Uterus (tissue), 2 donors: ENCODE data around the gene DDR2.

Experiments
- POLR2A ChIP-seq, 2 donors: fragments of 450-650 bp; IDR thresholded peaks; one replicate each; pipeline ENCODE4 v1.6.1; 2016; ENCODE audit warnings: antibody characterized with exemption in 2 of 2, mild to moderate bottlenecking in 1 of 2, moderate library complexity in 1 of 2
- TF ChIP-seq, protein P1 (sequence below), 4 experiments: fragments of 200-600 bp in 2 of 4; fragments of 450-650 bp in 2 of 4; sonication (generic) in 2 of 4; IDR thresholded peaks; one replicate each; pipeline ENCODE4 v1.5.1; 2016 to 2019; ENCODE audit warnings: antibody characterized with exemption in 4 of 4, mild to moderate bottlenecking in 2 of 4, moderate library complexity in 1 of 4

DNA sequence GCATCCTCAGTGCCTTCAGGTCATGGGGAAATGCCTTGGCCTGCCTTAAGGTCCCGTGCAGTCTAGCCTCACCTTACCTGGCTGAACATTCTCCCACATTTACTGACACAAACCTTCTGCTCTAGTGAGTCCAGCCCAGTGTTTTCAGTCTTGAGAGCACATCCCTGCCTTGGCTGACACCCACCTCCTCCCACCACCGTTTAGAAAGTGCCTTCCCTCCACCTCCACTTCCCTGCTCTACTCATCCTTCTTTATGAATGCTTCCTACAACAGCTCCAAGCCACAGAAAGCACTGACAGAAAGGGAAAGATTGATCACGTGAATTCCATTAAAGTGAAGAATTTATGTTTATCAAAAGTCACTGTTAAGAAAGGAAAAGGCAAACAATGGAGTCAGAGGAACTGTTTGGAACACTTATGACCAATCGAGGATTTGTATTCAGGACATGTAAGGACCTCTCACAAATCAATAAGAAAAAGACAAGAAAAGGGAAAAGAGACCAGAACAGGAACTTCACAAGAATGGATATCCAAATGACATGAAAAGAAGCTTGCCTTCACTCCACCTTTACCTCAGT lies 59.8 kb downstream of the DDR2 start:
- no peak for TF ChIP-seq POLR2A (IDR thresholded peaks at IDR 0.05)
- TF ChIP-seq, protein P1, sequence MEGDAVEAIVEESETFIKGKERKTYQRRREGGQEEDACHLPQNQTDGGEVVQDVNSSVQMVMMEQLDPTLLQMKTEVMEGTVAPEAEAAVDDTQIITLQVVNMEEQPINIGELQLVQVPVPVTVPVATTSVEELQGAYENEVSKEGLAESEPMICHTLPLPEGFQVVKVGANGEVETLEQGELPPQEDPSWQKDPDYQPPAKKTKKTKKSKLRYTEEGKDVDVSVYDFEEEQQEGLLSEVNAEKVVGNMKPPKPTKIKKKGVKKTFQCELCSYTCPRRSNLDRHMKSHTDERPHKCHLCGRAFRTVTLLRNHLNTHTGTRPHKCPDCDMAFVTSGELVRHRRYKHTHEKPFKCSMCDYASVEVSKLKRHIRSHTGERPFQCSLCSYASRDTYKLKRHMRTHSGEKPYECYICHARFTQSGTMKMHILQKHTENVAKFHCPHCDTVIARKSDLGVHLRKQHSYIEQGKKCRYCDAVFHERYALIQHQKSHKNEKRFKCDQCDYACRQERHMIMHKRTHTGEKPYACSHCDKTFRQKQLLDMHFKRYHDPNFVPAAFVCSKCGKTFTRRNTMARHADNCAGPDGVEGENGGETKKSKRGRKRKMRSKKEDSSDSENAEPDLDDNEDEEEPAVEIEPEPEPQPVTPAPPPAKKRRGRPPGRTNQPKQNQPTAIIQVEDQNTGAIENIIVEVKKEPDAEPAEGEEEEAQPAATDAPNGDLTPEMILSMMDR (IDR thresholded peaks at IDR 0.05): no peak
